Panc1 (cell line): ENCODE data around the gene ZBTB40.

Experiments
- POLR2AphosphoS5 ChIP-seq: IDR thresholded peaks from 2 replicates; pipeline ENCODE4 v1.6.1; 2012; ENCODE audit warnings: mild to moderate bottlenecking, low read depth, low read length, moderate library complexity
- SIN3A ChIP-seq: IDR thresholded peaks from 2 replicates; pipeline ENCODE4 v1.6.1; 2012; ENCODE audit warnings: low read depth, mild to moderate bottlenecking, low read length, moderate library complexity, borderline replicate concordance; ENCODE audit not compliant: insufficient read depth
- TCF7L2 ChIP-seq: IDR thresholded peaks from 2 replicates; pipeline ENCODE4 v1.6.1; 2011; ENCODE audit warnings: mild to moderate bottlenecking, low read depth, low read length, inconsistent platforms
- TF ChIP-seq, protein P1 (sequence below): fragments of 450-650 bp; IDR thresholded peaks from 2 replicates; pipeline ENCODE4 v1.5.1; 2017; ENCODE audit warnings: mild to moderate bottlenecking

DNA sequence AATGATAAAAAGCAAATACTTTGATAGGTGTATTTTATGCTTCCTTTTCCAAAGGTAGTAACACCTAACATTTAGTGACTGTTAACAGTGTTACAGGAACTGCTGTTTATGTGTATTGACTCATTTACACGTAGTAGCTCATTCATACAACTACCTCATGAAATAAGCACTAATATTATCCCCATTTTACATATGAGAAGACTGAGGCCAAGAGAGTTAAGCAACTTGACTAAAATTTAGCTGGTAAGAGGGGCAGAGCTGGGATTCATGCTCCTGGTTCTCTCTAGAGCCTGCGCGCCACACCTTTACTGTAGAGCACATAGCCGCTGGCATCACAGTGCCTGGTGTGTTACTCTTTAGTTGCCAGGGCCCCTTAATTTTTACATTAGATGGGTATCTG is 11.3 kb downstream of the ZBTB40 start:
- TF ChIP-seq SIN3A (no peak), TCF7L2 (no peak), POLR2AphosphoS5 (no peak)
- TF ChIP-seq, protein P1, sequence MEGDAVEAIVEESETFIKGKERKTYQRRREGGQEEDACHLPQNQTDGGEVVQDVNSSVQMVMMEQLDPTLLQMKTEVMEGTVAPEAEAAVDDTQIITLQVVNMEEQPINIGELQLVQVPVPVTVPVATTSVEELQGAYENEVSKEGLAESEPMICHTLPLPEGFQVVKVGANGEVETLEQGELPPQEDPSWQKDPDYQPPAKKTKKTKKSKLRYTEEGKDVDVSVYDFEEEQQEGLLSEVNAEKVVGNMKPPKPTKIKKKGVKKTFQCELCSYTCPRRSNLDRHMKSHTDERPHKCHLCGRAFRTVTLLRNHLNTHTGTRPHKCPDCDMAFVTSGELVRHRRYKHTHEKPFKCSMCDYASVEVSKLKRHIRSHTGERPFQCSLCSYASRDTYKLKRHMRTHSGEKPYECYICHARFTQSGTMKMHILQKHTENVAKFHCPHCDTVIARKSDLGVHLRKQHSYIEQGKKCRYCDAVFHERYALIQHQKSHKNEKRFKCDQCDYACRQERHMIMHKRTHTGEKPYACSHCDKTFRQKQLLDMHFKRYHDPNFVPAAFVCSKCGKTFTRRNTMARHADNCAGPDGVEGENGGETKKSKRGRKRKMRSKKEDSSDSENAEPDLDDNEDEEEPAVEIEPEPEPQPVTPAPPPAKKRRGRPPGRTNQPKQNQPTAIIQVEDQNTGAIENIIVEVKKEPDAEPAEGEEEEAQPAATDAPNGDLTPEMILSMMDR, result no peak
